ENCODE data around the gene FLVCR2. TPM values are rescaled to one million over a fixed set of nuclear protein-coding genes. Genes with fewer than 3 reads are reported as not detected.
A peak's percentile ranks its signal among the peaks of the same experiment; 100 is the strongest.

The FLVCR2 gene
- total RNA-seq, 6 experiments from 2014 or later = 0.27 to 3.1 (median 1.8) TPM

DNA sequence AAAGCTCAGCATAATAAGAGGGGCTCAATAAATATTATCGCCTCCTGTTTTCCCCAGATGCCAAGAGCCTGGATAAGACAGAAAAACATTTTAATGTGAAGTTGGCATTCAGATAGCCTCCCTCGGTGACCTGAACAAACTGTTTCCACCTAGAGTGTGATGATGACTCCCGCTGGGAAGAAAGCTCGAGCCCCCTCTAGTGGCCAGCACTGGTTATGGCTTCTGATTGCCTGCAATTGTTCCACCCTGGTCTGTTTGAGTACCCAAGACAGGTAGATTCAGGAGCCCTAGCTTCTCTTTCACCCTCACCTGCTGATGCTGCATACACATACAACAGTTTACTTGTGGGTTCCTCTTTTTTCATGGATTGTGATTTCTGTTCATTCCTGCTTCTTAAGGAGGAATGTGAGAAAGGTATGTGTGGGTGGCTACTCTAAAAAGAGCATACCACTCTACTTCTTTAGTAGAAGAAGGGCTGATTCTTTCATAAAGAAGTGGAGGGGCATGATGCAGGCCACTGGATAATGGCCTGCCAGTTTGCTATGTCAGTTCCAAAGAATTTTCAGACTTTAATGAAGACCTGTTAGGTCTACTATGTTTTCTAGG is 75.8 kb downstream of the FLVCR2 start:
- Mint-ChIP-seq H3K9me3 (no peaks in the 10 kb centered on the region), H3K4me3 (no peak overlapping the region), H3K4me1 (ENCODE audit: low read depth) (peaks cover 10% of the 10 kb centered on the region), H3K27ac (no peak overlapping the region), H3K27me3 (ENCODE audit: insufficient read depth) (no peaks in the 10 kb centered on the region), H3K36me3 (ENCODE audit: low read depth) (peaks cover 16% of the 10 kb centered on the region)
- TF ChIP-seq CTCF (IDR thresholded peaks at IDR 0.05) = peak; percentile 98
- peak; percentile 41 for DNase-seq

GRCh38 chr14:75655235-75655634 is 76.8 kb downstream of the FLVCR2 start:
- TF ChIP-seq CTCF (IDR thresholded peaks at IDR 0.05) = no peak
- Mint-ChIP-seq H3K27me3 (ENCODE audit: insufficient read depth) (no peaks in the 10 kb centered on the region), H3K9me3 (no peaks in the 10 kb centered on the region), H3K27ac (no peak overlapping the region), H3K4me1 (ENCODE audit: low read depth) (peaks cover 6% of the 10 kb centered on the region), H3K4me3 (no peak overlapping the region), H3K36me3 (ENCODE audit: low read depth) (peaks cover 8% of the 10 kb centered on the region)
- no peak for DNase-seq

- Mint-ChIP-seq H3K27me3 (ENCODE audit: insufficient read depth) (peaks cover 2% of the 10 kb centered on the region; the same call in 1 of the 2 replicates), H3K4me3 (no peak overlapping the region), H3K36me3 (ENCODE audit: low read depth) (no peaks in the 10 kb centered on the region), H3K9me3 (no peaks in the 10 kb centered on the region), H3K27ac (no peak overlapping the region), H3K4me1 (ENCODE audit: low read depth) (peaks cover 18% of the 10 kb centered on the region)
- TF ChIP-seq CTCF (IDR thresholded peaks at IDR 0.05) = no peak
- DNase-seq = no peak
Measured at GRCh38 chr14:75657331-75657730, 78.9 kb downstream of the FLVCR2 start.

DNA sequence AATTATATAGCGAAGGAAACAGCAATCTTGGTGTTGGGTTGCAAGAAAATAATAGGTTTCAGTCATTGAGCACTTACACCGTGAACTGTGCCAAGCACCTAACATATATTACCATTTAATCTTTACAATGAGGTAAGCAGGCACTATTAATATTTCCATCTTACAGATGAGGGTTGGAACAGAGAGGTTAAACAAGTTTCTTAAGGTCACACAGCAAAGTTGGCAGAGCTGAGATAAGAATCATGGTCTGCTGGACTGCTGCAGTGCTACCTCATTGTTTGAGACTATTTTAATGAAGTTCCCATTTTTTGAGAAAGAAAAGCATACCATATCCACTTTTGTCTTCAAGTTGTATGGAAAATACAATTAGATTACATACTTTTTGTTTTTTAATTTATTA is 80.5 kb downstream of the FLVCR2 start:
- TF ChIP-seq CTCF (IDR thresholded peaks at IDR 0.05) = no peak
- H3K4me3 Mint-ChIP-seq = no peak overlapping the region
- H3K9me3 Mint-ChIP-seq = no peaks in the 10 kb centered on the region
- DNase-seq = no peak
- no peaks in the 10 kb centered on the region for H3K36me3 Mint-ChIP-seq (ENCODE audit: low read depth)
- H3K27ac Mint-ChIP-seq = no peak overlapping the region
- H3K27me3 Mint-ChIP-seq (ENCODE audit: insufficient read depth) = peaks cover 2% of the 10 kb centered on the region; the same call in 1 of the 2 replicates
- H3K4me1 Mint-ChIP-seq (ENCODE audit: low read depth) = peaks cover 26% of the 10 kb centered on the region

GRCh38 chr14:75660238-75660629 is 81.8 kb downstream of the FLVCR2 start:
- peaks cover 2% of the 10 kb centered on the region; the same call in 1 of the 2 replicates for H3K27me3 Mint-ChIP-seq (ENCODE audit: insufficient read depth)
- peaks cover 26% of the 10 kb centered on the region for H3K4me1 Mint-ChIP-seq (ENCODE audit: low read depth)
- peak overlapping the region; percentile 92 for H3K27ac Mint-ChIP-seq
- H3K9me3 Mint-ChIP-seq = no peaks in the 10 kb centered on the region
- H3K4me3 Mint-ChIP-seq = peak overlapping the region; percentile 99
- no peak for DNase-seq
- no peak for TF ChIP-seq CTCF (IDR thresholded peaks at IDR 0.05)
- H3K36me3 Mint-ChIP-seq (ENCODE audit: low read depth) = no peaks in the 10 kb centered on the region

Data from HFFc6 (cell line).